HG03558 (cell line): Measurements from ENCODE around the gene MUSK.
"Not testable (repeated sequence)": the region's sequence is repeated elsewhere in the genome, so short reads cannot be mapped to it uniquely, and the experiment has no call there.

ENCODE experiments used
- ATAC-seq: cut with Tn5 transposase; IDR thresholded peaks from one replicate; pipeline ENCODE4 v1.9.1; 2021; ENCODE audit warnings: moderate number of reproducible peaks; ENCODE audit not compliant: unreplicated experiment; ENCODE audit errors: extremely low read depth

Gene MUSK

DNA sequence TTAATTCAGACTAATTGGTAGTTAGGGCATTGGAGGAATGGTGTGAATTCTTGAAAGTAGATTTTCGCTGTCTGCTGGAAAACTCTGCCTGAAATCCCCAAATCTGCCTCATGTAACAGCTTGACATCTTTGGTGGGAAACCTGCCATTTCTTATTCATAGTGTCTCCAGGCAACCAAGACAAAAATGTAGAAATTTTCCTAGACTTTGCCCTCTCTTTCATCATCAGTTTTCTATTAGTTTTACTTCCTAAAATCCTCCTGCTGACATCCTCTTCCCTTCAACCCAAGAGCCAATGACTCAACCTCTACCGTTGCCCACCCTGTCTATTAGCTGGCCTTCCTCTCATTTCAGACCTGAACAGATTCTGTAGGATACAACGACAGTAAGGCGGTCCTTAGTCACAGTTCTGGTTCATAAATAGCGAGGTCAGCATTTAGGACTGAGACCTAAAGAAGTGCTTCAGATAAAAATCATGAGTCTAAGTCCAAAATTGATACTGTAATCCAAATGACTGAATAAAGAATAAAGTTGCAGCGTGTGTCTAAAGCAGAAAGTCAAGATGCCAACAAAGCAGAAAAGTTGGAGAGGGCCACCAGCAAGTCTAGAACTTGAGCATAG lies 133.9 kb downstream of the MUSK start:
- ATAC-seq, result no peak

DNA sequence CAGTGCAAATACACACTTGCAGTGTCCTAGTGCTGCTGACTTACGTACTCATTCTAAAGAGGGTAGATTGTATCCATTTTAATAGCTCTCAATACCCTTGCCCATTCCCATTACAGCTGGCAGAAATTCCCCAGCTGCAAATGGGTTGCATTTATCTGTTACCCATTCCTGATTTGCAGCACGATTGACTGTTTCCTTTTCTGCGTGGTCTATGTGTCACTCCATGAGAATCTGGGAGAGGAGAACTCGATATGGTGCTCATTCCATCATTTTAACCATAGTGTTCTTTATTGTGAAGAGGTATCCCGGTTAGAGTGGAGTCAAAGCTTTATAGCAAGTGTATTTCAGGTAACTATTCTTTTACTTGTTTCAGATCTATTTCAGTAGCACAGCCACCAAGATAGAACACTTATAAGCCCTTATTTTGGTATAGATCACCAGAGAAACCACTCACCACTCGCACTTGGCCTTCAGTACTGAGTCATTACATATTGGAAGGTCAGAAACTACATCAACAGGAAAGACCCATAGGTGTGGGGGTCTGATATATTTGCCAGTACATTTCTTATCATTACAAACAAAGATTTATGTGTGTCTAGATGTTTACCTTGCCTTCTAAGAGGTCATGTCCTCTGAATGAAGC lies 139.5 kb downstream of the MUSK start:
- peak; percentile 32 for ATAC-seq

DNA sequence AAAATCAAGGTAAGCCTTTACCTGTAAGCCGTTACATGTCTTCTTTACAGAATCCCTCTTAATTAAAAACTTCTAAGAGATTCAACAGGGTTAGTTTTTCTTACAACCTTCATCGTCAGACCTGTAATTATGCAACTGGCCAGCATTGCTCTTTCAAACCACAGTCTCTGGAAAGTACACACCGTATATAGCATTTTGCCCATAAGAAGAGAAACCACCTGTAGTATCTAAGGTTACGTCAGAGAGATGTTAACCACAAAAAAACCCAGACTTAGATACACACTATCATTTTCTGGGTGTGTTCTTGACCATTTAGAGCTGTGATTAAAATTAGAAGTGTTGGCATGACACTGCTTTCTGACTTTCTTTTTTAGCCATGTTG lies 140.0 kb downstream of the MUSK start:
- peak; percentile 92 for ATAC-seq

DNA sequence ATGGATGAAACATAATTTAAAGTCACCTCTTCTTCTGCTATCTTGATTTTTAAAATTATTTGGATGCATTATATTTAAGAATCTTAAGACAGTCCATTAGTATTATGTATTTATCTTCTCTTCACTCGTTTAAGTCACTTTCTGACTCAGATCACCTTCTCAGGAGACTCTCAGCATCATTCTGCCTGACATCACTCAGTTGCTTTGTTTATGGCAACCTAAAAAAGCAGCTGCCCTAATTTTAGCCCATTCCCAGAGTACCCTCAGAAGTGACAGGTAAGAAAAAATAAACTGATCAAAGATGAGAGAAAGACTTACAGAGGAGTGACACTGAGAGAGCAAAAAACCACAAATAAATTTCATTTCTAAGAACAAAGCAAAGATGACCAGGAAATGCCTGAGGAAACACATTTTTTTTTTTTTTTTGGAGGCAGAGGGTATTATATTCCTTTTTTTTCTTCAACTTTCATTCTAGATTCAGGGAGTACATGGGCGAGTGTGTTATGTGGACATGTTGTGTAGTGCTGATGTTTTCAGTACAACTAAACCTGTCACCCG lies 140.5 kb downstream of the MUSK start:
- peak; percentile 31 for ATAC-seq

DNA sequence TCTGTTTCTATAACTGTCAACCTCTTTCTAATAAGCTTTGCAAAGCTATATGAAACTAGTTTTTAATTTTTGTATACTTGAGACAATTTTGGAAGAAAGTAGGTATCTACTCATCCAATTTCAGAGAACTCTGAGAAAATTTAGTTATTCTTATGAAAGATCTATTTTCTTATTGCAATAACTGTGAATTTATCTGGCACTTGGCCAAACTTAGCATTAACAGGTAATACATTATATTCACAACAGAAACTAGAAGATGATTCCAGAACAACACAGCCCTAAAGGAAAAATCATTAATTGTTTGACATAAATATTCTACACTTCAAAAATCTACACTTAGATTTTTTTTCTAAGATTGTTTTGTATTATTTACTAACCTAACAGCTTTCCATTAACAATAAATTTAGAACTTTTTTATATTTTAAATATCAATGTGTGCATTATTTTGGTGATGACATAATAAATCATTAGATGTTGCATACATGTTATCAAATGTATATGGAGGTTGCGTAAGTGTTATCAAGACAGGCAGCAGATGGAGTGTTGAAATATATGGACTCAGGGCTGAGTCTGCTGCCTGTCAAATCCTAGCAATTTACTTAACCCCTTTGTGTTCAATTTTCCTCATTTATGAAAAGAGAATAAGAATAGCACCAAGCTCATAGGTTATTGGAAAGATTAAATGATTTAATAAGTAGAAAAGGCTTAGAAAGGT lies 141.8 kb downstream of the MUSK start:
- ATAC-seq, result no peak

DNA sequence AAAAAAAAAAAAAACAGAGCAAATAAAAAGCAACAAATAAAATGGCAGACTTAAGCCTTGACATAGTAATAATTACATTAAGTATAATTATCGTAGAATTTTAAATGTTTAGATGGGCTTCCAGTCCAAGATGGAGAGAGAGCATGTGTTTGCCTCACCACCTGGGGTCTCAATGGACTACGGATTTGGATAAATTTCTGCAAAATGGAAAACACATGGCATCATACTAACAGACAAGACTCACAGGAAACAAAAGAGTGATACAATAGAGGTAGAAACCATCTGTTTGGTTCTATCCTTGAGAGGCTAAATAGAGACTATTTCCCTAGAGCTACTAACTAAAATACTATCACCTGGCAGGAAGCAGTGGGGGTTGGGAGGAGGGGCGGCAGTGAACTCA lies 144.3 kb downstream of the MUSK start:
- no peak for ATAC-seq

DNA sequence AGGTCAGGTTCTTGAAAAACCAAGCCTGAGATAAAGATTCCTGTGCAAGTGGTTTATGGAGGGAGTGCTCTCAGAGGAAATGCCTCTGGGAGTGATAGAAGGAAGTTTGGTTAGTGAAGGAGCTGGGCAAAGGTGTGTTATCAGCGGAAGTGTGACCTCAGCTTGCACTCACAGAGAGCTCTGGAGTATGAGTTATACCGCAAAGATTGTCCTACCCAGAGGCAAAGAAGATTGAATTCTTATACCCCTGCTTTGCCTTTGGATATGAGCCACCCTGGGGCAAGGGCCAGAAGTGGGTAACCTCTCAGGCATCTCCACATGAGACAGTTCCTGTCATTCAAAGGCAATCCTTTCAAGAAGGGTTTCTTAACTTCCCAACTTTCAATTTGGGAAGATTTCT lies 145.6 kb downstream of the MUSK start:
- ATAC-seq, result no peak

DNA sequence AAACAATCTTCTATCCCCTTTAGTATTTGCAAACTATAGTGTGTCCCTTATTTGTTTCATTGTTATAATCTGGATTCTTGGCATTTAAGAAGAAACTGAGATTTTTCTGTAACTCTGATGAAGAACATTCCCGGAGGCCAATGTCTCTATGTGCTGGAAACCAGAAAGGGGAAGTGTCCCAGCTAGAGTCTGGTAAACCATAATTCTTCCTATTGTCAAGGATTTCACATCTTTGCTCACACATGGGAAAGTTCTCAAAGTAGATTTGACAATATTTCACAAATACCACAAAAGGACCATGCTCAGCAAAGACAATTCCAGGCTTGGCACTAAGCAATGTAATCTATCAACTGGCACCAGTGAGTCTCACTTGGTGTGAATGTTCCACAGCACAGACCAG lies 146.8 kb downstream of the MUSK start:
- ATAC-seq, result no peak

DNA sequence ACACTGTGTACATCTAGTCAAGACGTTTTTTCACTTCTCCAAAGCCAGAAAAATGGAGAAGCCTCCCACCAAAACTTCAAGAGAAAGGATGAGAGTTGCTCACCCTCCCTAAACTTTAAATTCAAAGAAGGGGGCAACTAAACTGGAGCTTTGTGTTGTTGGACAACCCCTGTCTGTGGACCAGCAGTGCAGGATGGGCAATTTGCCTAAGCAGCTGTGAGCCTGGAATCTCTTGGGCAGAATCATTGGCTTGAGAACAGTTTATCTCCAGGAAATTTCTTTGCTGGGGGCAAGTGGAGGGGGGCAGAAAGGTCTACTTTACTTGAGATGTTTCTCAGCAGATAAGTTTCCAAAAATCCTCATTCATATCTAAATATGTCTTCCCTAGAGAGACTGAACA lies 151.8 kb downstream of the MUSK start:
- ATAC-seq, result no peak

DNA sequence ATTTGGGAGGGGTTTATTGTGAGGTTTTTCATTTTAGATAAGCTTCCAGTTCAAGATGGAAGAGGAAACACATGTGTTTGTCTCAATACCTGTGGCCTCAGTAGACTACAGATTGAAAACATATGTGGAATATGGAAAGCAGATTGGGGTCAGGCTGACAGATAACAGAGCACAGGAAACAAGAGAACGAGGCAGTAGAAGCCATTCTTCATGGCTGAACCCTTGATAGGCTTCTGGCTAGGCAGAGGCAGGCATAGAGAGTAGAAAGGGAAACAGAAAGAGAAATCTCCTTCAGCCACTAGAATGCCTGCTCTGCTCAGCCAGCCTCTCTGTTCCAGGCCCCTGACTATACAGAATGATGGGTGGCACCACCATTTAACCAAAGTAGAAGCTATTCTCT lies 152.5 kb downstream of the MUSK start:
- ATAC-seq, result peak; percentile 91

DNA sequence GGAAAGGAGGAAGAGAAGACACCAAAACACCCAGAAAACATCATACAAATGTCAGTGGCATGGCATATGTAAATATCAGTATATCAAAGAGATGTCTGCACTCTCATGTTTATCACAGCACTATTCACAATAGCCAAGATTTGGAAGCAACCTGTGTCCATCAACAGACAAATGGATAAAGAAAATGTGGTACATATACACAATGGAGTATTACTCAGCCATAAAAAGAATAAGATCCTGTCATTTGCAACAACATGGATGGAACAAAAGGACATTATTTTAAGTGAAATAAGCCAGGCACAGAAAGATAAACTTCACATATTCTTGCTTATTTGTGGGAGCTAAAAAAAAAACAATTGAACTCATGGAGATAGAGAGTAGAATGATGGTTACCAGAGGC lies 156.5 kb downstream of the MUSK start:
- ATAC-seq, result not testable (repeated sequence)

DNA sequence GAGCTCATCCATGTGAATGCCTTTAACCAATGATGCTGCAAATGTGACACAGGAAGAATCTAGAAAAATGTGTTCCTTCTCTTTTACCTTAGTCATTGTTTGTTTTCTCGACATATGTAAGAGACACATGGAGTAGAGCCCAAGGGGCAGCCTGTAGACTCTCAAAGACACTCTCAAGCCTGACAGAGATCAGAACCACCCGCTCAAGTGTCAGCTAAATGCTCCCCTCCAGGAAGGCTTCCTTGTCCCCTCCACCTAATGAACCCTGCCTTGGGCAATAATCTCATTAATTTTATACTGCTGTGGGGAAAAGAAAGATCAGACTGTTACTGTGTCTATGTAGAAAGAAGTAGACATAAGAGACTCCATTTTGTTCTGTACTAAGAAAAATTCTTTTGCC lies 157.4 kb downstream of the MUSK start:
- ATAC-seq, result no peak

DNA sequence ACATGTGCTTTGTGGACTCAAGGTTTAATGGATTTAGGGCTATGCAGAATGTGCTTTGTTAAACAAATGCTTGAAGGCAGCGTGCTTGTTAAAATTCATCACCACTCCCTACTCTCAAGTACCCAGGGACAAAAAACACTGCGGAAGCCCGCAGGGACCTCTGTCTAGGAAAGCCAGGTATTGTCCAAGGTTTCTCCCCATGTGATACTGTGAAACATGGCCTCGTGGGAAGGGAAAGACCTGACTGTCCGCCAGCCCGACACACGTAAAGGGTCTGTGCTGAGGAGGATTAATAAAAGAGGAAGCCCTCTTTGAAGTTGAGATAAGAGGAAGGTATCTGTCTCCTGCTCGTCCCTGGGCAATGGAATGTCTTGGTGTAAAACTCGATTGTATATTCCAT lies 157.8 kb downstream of the MUSK start:
- not testable (repeated sequence) for ATAC-seq

DNA sequence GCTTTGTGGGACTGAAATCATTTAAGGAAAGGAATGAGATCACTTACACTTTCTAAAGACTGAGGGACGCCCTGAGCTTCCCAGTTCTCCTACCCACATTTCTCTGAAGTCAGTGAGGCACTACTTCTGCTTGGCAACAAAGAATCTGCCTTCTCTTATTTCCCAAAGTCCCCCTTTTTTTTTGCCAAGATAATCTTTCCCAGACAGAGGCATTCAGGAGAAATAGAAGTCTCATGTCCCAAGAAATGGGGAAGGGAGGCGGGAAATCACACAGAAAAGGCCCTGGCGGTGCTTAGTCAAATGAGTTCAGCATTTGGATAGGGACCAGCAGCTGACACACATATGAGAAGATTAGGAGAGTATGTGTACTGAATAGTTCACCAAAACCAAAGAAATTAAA lies 159.7 kb downstream of the MUSK start:
- ATAC-seq, result no peak

DNA sequence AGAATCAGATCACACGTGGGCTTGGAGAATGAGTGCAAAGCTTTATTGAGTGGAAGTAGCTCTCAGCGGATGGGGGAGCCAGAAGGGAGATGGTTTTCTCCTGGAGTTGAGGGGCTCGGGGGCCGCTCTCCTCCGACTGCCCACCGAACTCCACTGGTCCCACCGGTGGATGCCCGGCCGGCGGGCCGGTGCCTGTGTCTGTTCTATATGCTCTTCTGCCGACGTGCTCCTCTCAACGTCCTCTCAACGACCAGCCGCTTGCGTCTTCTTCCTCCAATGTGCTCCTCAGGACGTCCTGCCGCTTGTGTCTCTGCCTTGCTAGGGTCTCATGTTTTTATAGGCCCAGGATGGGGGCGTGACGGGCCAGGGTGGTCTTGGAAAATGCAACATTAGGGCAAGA lies 161.9 kb downstream of the MUSK start:
- no peak for ATAC-seq

DNA sequence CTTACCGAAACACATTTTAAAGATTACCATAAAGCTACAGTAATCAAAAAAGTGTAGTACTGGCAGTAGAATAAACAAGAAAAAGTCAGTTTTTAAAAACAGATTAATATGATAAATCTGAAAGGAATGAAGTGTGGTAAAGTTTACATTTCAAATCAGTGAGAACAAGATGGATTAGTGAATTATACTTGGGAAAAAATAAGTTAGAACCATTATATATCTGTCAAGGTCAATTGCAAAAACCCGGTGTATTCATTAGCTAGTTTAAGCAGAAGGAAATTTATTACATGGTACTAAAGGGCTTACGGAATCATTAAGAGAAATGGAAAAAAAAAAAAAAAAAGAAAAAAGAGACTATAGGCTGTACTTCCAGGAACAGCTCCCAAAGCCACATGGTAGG lies 164.3 kb downstream of the MUSK start:
- no peak for ATAC-seq

DNA sequence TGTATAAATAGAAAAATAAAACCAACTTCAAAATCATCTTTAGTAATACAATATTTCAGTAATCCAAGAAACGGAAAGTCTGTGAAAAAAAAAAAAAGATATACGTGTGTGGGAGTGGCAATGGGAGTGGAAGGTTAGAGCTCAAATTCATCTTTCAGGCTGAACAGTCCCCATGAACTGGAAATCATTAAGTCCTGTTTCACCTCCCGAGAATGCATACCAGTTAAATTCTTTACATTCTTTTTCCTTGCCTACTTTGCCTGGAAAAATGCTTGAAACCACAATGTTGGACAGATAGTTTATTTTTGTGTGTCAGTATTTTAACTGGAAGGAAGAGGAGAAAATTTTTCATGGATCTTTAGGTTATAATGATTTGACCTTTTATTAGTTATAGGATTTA lies 166.8 kb downstream of the MUSK start:
- no peak for ATAC-seq

DNA sequence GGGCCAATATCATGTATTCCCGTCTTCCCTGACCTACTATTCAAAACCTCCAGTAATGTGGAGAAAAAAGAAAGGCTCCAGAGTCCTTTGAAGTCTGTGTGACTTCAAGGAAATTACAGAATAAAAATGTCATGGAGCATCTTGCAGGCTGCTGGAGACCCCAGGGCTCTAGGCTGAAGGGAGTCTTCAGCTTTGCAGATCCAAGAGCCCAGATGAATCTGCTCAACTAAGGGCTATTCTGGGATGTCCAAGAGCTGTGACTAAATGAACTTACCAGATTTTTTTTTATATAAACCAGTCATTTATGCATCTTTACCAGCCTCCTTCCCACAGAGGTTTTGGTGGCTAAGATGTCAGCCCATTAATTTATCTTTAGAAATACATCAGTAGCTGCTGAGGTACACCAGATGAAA lies 167.3 kb downstream of the MUSK start:
- no peak for ATAC-seq

DNA sequence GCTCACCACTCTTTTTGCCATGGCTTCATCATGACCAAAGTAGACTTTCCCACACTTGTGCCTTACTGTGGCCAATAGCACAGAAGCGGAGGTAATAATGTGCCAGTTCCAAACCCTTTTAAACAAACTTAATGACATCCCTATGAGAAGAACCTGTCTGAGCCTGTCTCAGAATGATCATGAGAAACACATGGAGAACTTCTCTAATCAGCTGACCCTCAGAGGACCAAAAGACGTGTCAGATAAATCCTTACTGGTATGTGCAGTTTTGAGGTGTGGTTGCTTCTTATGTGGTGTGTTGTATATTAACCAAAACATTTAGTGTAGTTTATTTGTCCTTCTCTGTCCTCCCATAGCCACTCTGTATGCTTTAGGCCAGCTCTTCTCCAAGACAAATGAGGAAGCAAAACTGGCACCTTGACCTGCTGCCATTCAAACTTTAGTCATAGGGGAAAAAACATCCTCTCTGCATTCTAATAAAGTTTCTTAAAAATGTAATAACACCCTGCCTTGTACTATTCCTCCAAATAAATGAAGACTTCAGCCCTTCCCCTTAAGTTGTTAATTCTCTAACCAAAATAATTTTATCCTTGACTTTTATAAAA lies 168.9 kb downstream of the MUSK start:
- no peak for ATAC-seq

DNA sequence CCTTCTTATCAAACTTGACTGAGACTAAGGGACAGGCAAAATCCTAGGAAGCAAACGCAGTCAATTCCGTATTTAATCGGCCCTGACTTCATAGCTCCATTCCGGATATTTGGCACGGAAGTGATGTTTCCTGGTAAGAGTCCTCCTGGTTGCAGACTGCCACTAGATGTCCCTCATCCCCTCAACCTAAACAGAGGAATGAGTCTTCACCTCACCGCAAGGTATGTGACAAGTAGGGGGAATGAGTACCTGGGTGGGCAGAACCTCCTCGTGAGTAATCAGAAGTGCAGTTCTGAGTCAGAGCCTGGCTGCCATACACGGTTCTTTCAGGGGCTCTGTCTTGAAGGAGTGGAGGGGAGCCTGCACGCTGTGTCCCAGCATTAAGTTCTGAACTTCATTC lies 173.6 kb downstream of the MUSK start:
- no peak for ATAC-seq

DNA sequence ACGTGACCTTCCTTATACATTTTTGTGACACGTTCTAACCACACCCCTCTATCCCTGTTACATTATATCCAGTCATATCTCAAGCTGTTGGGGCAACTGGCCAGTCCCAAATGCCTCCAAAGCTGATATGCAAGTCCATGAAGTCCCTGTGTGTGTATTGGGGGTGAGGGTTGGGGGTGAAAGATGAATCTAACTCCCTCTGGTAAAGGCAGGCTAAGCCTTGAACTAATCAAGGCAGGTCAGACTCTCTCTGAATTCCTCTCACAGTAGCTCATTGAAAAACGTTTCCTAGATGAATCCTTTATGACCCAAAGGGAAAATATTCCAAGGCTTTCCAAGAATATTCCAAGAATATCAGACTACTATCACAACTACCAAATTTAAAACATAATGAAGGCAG lies 174.4 kb downstream of the MUSK start:
- ATAC-seq, result no peak
